NT2/D1 (cell line): Measurements from ENCODE around the gene AAMDC.

Experiments used
- SUZ12 ChIP-seq: IDR thresholded peaks from 2 replicates; pipeline ENCODE4 v1.6.1; 2011; ENCODE audit not compliant: insufficient read length, insufficient read depth; ENCODE audit errors: extremely low read depth
- YY1 ChIP-seq: IDR thresholded peaks from 2 replicates; pipeline ENCODE4 v1.6.1; 2011; ENCODE audit not compliant: insufficient read length, insufficient read depth
- ZNF274 ChIP-seq: IDR thresholded peaks from 2 replicates; pipeline ENCODE4 v1.6.1; 2011; ENCODE audit warnings: mild to moderate bottlenecking, low read depth, low read length

DNA sequence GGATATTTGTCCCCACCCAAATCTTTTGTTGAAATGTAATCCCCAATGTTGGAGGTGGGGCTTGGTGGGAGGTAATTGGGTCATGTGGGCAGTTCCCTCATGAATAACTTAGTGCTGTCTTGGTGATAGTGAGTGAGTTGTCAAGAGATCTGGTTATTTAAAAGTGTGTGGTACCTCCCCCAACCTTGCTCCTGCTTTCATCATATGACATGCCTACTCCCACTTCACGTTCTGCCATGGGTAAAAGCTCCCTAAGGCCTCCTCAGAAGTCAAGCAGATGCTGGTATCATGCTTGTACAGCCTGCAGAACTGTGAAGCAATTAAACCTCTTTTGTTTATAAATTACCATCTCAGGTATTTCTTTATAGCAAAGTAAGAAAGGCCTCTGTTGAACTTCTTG lies 30.6 kb downstream of the AAMDC start:
- no peak for TF ChIP-seq ZNF274
- TF ChIP-seq YY1: no peak
- TF ChIP-seq SUZ12: no peak
